ENCODE measurements around the gene ERMARD.

ERMARD gene

DNA sequence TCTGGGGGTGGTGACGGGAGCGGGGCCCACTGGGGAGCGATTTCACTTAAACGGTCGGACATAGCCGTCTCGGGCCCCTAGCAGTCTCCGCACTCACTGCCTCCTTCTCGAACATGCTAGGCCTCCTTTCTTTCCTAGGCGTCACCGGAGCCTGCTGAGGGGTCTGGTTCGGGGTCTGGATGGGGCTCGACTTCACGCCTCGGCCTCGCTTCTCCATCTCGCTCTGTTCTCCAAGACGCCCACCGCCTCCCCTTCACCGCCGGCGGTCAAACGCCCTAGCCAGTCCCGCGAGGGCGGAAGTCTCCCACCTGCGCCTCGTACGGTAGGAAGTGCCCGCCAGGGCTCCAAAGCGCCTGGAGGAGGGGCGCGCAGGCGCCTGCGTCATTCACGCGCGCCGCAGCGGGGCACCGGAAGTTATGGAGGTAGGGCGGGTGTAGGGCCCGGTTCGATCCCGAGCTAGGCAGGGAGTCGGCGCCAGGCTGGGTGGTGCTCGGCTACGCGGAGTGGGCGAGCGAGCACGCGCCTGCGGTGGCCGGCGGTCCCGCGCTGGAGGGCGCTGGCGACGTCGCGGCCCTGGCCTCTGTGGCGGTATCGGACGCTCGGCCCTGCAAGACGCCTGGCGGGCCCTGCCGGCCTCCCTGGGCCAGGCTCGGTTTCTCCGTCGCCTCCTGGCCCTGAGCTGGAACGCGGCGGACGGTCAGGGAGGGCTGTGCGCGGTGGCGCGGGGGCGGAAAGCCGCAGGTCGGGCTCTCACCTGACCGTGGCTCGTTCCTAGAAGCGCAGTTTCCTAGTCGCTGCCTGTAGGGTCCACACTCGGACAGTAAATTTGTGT lies at the start of gene ERMARD, which contains the start of gene DYNLT2:
Gene ERMARD (plus strand): TSS at position 381 of the 832 bp plus-strand sequence. CDS start 36 bp downstream, at position 417.
Gene DYNLT2 (minus strand): TSS at position 331 of the 832 bp plus-strand sequence. CDS start 114 bp downstream, at position 217.
- peak; percentile 62 for DNase-seq (ENCODE audit: low read depth, low spot score)
- peak within 1 kb of the TSS; percentile 89 for H3K27ac ChIP-seq

DNA sequence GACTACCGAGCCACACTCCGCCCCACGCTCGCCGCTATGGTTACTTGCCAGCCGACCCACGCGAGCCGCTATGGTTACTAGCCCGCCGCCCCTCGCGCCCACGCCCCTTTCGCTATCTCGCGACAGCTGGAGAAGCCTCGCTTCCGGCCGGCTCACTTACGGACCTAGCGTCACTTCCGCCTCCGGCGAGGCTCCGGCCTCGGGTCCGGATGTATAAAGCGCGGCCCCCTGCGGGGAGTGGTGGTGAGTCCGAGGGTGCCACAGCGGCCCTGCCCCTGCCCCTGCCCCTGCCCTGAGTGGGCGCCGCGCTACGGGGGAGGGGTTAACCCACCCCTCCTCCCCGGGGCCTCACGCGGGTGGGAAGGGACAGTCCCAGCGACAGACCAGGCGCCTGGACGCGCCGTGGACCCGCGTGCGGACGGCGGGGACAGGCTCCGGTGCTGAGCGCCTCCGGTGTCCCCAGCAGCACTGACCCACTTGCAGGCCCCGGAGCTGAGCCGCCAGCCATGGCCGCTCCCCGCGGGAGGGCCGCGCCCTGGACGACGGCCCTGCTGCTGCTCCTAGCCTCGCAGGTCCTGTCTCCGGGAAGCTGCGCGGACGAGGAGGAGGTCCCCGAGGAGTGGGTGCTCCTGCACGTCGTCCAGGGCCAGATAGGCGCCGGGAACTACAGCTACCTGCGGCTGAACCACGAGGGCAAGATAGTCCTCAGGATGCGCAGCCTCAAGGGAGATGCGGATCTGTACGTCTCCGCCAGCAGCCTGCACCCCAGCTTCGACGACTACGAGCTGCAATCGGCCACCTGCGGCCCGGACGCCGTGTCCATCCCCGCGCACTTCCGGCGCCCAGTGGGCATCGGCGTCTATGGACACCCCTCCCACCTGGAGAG lies 49.2 kb upstream of the ERMARD start, which contains the start of the genes C6orf120 and WDR27:
Gene C6orf120 (plus strand): TSS at position 173 of the 886 bp plus-strand sequence. CDS start 334 bp downstream, at position 507.
Gene WDR27 (minus strand): TSS at position 76 of the 886 bp plus-strand sequence. CDS start 13,024 bp downstream, outside the sequence.
- DNase-seq (ENCODE audit: low read depth, low spot score), result peak; percentile 68
- peak within 1 kb of the TSS; percentile 87 for H3K27ac ChIP-seq

DNA sequence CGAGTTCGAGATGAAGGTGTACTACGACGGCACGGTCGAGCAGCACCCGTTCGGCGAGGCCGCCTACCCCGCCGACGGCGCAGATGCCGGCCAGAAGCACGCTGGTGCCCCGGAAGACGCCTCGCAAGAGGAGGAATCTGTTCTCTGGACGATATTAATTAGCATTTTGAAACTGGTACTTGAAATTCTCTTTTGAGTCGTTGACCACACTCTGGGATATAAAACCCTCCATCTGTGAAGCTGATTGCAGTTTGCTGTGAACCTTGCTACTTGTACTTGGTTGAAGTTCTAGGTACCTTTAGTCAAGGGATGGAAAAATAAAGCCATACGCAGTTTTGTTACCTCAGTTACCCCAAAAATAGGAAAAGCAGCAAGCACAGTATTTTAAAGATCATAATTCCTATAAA lies 48.6 kb upstream of the ERMARD start:
- H3K27ac ChIP-seq, result peak overlapping the region; percentile 87
- DNase-seq (ENCODE audit: low read depth, low spot score), result no peak

DNA sequence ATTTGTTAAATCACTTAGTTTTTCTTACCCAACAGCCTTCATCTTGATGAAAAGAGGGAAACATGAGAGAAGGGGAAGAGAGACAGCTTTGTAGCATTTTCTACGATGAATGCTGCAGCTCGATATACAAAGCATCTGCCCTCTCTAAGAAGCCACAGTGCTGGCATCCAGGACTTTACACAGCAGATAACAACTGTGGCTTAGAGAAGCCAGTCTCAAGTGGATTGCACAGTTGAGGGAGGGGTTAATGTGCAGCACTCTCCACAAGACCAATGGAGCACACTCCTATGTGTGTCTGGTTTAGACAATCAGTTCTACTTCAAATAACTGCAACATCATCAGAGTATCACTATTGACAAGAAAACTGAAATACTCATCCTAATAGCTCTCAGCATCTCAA lies 43.6 kb upstream of the ERMARD start:
- no peak for DNase-seq (ENCODE audit: low read depth, low spot score)
- H3K27ac ChIP-seq, result no peak overlapping the region

DNA sequence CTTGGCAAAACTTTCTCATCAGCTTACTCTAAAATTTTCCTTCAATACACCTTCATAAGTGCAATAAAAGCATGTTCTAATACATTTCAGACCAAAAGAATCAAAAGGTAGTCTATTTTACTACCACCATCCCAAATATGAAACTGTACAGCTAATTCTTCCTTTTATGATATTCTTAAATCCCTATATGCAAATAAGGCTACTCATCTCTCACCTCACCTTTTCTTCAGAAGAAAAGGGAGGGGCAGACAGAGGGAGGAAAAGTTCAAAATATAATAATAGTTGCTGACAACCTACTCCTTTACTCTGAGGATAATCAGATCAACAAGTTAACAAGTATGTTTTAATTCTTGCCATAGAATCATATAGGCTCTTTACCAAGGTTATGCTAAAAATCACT lies 42.1 kb upstream of the ERMARD start:
- peak overlapping the region; percentile 15 for H3K27ac ChIP-seq
- DNase-seq (ENCODE audit: low read depth, low spot score), result no peak

DNA sequence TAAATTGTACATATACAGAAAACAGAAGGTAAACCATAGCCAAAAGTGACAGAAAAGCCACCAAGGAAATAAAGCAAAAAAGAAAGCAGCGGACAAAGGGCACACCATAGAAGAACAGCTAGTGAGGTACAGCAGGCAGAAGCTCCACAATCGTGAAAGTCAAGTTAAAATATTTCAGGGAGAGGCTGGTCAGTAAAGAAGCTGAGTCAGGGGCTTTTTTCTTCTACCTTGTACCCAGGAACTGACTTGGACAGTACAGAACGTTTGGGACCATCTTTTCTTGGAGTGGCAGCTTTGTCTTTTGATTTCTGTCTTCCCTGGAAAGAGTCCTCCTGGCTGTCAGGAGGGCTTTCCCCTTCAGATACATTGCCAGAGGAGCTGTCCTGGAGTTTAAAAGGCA lies 41.4 kb upstream of the ERMARD start:
- no peak overlapping the region for H3K27ac ChIP-seq

DNA sequence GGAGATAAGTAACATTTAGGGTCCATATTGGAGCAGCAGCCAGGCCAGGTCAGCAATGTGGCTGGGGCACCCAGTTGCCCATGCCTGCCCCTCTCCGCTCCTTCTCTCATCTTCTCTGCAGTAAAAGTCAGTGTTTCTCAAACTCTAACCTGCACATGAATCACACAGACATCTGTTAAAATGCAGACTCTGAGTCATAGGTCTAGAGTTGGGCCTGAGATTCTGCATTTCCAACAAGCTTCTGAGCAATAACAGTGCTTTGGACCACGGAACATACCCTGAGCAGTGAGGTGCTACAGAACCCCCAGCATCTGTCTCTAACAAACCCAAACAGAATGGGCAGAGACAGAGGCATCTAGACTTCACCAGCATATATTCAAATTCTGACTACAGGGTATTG lies 37.2 kb upstream of the ERMARD start:
- no peak for DNase-seq (ENCODE audit: low read depth, low spot score)
- no peak overlapping the region for H3K27ac ChIP-seq

More for the DNA sequence above, 41.4 kb upstream of the ERMARD start:
- DNase-seq (ENCODE audit: low read depth, low spot score), result no peak

DNA sequence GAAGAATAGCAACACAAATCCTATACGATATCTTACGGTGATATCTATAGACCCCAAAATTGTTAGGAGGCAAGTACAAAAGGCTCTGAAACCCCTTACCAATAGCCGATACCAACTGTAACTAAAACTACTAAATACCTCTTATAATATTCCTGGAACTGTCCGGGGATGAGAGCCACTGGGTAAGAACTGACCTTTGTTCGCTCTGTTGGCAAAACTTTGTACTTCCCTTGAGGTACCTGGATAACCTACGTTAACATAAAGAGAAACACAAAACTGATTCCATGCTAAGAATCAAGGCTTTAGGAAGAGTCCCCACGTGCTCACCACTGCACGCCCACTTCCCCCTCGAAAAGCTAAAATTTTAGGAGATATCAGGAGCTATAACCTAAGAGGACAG lies 36.8 kb upstream of the ERMARD start:
- no peak overlapping the region for H3K27ac ChIP-seq
- no peak for DNase-seq (ENCODE audit: low read depth, low spot score)

DNA sequence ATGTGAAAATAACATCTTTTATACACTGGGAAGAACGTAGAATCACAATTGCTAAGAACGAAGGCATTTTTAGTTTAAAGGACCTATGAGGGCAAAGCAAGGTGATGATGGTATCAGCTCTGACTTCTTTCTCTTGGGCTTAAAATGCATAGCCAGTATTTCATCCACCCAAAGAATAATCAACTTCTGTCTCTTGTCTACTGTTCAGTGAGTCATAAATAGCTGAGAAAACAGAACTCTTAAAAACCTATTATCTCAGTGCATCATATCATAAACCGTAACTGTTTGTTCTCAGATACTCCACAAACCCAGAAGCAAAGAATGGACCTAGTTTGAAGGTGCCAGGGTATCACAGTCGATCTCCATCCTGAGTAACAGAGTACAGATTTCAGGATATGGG lies 32.3 kb upstream of the ERMARD start:
- no peak overlapping the region for H3K27ac ChIP-seq
- no peak for DNase-seq (ENCODE audit: low read depth, low spot score)

DNA sequence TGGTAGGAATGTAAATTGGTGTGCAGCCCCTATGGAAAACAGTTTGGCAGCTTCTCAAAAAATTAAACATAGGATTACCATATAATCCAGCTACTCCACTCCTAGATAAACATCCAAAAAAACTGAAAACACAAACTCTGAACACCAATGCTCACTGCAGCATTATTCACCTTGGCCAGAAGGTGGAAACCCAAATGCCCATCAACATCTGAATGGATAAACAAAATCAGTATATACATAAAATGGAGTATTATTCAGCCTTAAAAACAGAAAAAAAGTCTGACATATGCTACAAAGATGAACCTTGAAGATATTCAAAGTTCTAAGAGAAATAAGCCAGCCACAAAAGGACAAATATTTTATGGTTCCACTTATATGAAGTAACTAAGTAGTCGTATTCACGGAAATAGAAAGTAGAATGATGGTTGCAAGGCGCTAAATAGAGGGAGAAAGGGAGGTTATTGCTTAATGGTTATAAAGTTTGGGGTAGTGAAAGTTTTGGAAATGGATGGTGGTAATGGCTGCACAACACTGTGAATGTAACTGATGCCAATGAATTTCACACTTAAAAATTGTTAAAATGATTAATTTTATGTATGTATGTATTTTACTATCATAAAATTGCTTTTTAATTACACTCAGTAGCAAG lies 31.1 kb upstream of the ERMARD start:
- no peak overlapping the region for H3K27ac ChIP-seq
- no peak for DNase-seq (ENCODE audit: low read depth, low spot score)

DNA sequence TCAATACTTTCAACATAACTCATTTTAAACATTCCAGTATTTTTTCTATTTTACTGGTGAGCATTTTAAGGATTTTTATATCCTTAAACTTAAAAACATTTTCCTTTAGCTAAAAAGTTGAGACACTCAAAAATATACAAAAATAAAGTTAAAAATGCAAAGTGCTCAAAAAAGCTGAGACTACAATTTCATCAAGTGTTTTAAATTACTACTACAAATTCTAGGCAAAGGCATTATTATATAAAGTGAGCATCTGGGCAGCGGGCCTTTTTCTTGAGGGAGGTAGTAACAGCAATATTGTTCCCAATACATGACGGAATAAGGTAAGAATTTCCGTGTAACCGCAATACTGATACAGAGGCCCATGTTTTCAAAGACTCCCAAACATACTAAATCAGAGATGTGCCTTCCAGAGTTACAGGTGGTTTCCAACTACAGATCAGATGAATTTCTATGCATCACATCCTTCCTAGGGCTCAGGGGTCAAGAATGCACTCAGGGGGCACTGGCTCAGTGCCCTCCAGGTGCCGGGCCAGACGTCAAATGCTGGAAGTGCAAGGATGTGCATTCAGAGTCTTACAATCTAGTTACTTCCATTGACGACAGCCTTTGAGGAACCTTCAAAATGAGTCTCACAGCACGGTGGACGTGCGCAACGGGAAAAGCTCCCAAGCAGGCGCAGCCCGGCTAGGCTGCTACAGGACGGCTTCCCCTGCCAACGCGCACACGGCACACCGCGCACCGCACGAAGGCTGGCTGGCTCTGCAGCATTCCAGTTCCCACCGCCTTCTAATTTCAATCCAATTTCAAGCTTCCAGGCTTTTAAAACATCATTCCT lies 28.8 kb upstream of the ERMARD start:
- DNase-seq (ENCODE audit: low read depth, low spot score), result no peak

DNA sequence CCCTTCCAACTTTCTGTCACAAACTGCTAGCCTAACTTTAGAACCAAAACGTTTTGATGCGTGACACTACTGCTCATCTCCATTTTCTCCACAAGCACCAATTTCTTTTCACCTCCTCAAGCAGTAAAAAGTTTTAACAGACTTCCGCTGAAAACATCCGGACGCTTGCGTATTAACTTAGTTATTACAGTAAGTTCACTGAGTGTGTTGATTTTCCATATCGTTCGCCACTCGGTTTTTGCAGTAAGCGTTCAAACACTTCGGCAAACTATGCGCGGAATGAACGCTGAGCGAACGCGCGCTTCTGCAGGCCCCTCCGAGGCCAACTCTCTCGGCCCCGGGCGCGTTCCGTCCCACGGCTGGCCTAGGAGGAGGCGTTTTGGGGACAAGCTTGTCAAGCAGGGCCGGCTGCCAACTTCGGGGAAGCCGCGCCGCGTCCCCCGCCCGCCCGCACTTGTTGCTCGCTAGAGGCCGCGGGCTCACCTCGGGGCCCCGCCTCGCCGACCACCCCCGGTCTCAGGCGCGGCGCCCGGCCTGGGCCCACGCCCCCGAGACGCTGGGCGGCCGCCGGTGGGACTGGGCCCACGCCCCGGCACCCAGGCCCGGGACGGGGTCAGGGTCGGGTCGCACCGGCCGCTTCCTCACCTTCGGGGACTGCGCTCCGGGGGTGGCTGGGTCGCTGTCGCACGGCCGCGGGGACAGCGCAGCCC lies 28.1 kb upstream of the ERMARD start:
- peak overlapping the region; percentile 30 for H3K27ac ChIP-seq
- no peak for DNase-seq (ENCODE audit: low read depth, low spot score)

More for the DNA sequence above, 28.8 kb upstream of the ERMARD start:
- H3K27ac ChIP-seq, result peak overlapping the region; percentile 30

DNA sequence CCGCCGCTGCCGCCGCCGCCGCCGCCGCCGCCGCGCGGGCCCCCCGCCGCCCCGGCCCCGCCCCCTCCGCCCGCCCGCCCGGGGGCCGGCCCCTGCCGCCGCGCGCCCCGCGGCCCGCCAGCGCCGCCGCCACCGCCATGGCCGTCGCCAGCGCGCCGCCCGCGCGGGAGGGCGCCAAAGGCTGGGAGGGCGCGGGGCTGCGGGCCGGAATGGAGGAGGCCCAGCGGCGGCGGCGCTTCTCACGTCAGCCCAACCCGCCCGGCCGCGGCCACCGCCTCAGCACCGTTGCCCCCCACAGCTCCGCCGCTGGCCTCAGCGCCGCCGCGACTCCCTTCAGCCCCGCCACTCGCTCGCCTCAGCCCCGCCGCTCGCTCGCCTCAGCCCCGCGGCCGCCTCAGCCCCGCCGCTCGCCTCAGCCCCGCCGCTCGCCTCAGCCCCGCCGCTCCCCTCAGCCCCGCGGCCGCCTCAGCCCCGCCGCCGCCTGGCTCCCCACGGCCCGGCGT lies 27.4 kb upstream of the ERMARD start:
- H3K27ac ChIP-seq, result peak overlapping the region; percentile 53
- DNase-seq (ENCODE audit: low read depth, low spot score), result no peak

DNA sequence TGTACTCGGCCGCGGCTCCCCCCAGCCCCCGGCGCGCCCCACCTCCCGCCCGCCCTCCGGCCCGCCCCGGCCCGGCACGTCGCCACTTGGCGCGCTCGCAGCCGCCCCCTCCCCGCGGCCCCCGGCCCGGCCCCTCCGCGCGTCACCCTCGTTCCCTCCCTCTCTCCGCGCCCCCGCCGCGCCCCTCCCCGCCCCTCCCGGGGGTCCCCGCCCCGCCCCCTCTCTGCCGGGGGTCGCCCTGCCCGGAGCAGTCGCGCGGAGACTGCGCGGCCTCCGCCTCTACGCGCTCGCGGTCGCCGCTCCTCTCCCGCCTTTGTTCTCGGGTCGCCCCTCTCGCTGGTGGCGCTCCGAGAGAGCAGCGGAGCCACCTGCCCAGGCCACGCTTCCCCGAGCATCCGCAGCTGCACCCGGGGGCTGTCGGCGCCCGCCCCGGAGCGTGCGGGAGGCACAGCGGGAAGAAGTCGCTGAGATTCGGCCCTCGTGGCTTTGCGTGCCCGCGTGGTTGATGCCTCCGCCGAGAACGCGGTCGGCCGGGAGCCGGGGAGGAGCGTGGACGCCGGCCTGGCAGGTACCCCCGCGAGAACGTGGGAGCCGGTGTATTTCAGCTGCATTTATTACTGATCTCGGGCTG lies 26.8 kb upstream of the ERMARD start, which contains the start of gene PHF10:
Gene PHF10 (minus strand): TSS at position 7 of the 631 bp plus-strand sequence. CDS start 569 bp downstream, outside the sequence.
- no peak for DNase-seq (ENCODE audit: low read depth, low spot score)
- peak within 1 kb of the TSS; percentile 53 for H3K27ac ChIP-seq

DNA sequence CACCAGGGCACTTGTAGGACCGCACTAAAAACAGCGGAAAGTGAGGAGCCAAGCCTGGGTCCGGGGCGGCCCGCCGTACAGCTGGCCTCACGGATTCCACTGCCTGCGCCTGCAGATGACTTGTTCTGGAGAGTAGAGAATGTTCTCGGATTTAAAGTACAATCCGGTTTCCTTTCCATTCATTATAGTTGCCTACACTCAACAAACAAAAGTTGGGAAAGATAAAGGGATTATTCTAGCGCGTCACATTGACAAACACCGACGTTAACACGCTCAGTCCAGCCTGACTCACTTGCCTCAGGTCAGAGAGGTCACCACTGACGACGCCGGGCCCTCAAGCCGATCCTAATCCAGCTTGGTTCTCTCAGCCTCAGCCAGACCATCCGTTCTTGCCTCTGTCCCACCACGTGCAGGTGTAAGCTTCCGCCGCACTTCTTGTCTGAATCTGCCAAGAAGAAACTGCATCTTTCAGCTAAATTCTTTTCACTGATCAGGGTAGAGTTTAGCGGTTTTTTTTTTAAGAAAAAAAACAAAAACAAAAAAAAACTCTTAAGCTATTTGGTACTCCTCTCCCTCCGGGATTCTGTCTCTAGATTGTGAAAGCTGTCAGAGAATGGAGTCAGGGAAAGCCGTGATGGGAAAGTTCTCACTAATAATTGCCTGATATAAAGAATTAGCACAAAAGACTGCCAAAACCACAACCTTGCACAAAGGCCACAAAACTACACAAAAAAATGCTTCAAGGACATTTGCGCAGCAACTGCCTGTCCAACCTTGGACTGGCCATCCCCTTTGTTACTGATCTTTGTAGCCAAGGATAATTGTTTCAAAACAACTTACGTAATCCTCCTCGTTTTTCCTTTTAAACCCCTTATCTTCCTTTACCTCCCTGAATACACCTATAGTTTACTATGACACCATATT lies 26.0 kb upstream of the ERMARD start:
- H3K27ac ChIP-seq, result peak overlapping the region; percentile 53
- no peak for DNase-seq (ENCODE audit: low read depth, low spot score)

DNA sequence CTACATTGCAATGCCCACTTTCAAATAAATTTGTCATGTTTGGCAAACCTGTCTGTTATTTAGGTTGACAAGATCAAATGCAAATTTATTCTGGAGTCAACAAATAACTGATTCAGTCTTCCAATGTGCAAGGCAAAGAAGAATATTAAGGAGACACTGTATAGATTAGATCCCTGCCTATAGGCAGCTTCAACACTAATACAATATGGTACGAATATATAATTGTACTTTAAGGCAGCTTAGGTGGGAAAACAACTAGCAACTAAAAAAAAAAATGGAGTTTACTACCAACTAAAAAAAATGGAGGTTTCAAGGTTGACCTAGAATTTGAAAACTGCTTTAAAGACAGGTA lies 25.4 kb upstream of the ERMARD start:
- no peak overlapping the region for H3K27ac ChIP-seq
- DNase-seq (ENCODE audit: low read depth, low spot score), result no peak

DNA sequence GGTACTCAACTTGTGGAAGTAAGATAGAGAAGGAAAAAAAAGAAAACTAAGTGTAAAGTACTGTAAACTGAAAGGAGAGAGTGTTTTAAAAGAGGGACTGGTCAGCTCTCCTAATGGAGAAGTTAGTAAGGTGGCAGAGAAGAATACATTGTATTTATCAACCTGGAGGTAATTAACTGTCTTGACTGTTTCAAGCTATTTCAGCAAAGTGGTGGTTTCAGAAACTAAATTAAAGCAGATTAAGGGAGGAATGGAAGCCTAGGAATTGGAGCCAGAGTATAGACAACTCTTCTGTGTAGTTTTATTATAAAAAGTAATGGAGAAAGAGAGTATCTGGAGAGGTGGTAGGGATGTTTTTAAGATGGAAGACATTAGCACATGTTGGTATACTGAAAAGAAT lies 24.5 kb upstream of the ERMARD start:
- H3K27ac ChIP-seq, result no peak overlapping the region
- DNase-seq (ENCODE audit: low read depth, low spot score), result no peak

Data from epithelial cell of prostate (primary cell).